Cardiac fibroblast (primary cell): ENCODE data around the gene PAPLN.

Experiments used
- DNase-seq, 2 donors: peaks; one replicate each; pipeline versions ENCODE4 v3.0.0 to v3.0.0-alpha.2; 2010; ENCODE audit warnings: low read depth in 2 of 2
- H3K4me3 ChIP-seq, 2 donors: replicated peaks in 1 of 2; 1 replicate in 1 of 2; 2 replicates in 1 of 2; pipeline ENCODE4 v1.5.1; 2011; ENCODE audit warnings: low read depth in 2 of 2, low read length in 2 of 2, mild to moderate bottlenecking in 2 of 2, moderate library complexity in 1 of 2
- TF ChIP-seq, protein P1 (sequence below): IDR thresholded peaks from one replicate; pipeline ENCODE4 v1.5.1; 2011; ENCODE audit warnings: low read depth, mild to moderate bottlenecking, low read length, inconsistent platforms

PAPLN gene

DNA sequence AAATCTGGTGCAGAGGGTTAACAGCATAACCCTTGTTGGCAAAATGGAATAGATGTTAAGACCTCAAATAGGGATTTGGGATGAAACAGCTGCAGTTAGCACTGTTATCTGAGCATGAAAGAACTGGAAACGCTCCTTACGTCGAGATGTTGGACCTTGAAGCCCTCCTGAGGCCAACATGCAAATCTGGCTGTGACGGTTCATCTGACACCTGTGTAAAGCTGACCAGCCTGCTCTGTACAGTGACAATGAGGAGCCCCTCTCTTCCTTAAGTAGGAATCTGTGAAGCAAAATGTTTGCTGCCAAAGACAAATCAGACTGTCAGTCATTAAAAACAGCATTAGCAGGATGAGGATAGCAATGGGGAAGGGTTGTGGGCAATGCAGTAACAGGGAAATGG is 36.5 kb downstream of the PAPLN start:
- no peak for DNase-seq
- H3K4me3 ChIP-seq: no peak overlapping the region
- TF ChIP-seq, protein P1, sequence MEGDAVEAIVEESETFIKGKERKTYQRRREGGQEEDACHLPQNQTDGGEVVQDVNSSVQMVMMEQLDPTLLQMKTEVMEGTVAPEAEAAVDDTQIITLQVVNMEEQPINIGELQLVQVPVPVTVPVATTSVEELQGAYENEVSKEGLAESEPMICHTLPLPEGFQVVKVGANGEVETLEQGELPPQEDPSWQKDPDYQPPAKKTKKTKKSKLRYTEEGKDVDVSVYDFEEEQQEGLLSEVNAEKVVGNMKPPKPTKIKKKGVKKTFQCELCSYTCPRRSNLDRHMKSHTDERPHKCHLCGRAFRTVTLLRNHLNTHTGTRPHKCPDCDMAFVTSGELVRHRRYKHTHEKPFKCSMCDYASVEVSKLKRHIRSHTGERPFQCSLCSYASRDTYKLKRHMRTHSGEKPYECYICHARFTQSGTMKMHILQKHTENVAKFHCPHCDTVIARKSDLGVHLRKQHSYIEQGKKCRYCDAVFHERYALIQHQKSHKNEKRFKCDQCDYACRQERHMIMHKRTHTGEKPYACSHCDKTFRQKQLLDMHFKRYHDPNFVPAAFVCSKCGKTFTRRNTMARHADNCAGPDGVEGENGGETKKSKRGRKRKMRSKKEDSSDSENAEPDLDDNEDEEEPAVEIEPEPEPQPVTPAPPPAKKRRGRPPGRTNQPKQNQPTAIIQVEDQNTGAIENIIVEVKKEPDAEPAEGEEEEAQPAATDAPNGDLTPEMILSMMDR: no peak

DNA sequence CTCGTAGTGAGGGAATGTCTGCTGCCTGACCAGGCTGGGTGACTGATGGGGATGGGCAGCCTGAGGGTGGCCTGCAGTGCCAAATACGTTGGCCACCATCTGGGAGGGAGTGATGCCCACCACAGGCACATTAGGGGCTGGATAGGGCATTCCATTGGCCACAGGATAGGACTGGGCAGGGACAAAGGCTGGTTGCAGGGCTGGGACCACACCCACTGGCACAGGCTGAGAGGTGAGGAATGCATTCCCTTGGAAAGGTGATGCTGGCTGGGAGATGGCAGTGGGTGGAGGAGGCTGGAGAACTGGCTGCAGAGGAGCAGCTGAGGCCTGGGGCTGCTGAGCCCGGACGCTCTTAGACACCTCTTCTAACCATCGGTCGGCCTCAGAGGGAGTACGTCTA is 39.5 kb downstream of the PAPLN start:
- DNase-seq: no peak
- no peak overlapping the region for H3K4me3 ChIP-seq
- TF ChIP-seq, protein P1: no peak

DNA sequence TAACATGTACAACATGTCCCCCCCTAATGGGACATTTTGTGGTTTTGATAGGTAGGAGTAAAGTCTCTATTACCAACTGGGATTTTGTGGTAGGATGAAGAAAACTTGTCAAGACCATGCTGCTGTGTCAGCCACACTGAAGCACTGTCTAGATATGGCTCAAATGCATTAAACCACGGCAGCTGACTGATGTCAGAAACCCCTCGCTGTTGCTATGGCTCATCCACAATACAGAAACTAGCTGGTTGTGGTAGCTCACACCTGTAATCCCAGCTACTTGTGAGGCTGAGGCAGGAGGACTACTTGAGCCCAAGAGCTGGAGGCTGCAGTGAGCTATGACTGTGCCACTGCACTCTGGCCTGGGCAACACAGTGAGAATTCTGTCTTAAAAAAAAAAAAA is 40.1 kb downstream of the PAPLN start:
- TF ChIP-seq, protein P1: no peak
- no peak for DNase-seq
- H3K4me3 ChIP-seq: no peak overlapping the region

DNA sequence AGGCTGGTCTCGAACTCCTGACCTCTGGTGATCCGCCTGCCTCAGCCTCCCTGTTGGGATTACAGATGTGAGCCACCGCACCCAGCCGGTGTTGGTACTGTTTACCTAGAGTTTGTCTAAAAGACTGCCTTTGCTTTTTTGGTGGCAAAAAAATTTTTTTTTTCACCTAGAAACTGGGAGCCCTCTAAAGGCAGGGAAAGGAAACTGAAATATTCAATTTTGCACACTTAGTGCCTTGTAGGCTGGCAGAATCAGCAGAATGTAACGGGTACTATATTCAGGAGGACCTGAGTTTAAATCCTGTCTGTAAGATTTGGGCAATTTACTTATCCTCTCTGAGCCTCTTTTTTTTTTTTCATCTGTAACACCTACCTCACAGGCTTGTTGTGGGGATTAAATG is 43.6 kb downstream of the PAPLN start:
- TF ChIP-seq, protein P1: no peak
- DNase-seq: no peak
- no peak overlapping the region for H3K4me3 ChIP-seq

DNA sequence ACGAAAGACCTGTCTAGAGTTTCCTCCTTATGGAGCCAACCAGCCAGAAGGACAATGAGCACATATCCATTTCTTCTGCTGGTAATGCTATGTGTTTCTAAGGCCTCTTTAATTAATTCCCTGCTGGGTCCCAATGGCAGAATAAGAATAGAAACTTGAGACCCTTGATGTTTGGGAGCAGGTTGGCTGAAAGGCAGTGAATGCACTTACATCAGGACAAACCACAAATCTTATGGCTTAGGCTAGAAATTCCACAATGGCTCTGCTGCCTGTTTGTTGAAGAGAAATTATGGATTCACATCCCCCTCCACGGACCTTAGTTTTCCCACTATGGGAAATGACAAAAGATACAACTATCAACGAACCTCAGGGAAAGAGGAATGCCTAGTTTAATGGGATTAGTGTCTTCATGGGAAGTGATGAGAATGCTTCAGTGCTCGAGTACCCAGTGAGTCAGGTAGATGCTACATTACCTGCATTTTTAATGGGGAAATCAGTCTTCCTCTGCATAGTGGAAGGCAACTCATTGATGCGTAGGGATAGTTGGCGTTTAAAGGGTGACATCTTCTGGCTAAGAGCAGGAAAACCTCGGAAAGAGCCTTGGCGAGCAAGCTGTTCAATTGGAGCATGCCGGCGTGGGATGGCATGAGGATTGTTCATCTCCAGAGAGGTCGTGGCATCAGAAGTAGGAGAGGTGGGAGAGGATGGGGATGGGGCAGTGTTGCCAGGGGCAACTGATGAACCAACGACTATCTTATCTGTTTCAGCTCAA is 46.5 kb downstream of the PAPLN start:
- TF ChIP-seq, protein P1: peak; percentile 0
- no peak overlapping the region for H3K4me3 ChIP-seq
- peak in 1 of 2 donors; percentile 58 for DNase-seq

DNA sequence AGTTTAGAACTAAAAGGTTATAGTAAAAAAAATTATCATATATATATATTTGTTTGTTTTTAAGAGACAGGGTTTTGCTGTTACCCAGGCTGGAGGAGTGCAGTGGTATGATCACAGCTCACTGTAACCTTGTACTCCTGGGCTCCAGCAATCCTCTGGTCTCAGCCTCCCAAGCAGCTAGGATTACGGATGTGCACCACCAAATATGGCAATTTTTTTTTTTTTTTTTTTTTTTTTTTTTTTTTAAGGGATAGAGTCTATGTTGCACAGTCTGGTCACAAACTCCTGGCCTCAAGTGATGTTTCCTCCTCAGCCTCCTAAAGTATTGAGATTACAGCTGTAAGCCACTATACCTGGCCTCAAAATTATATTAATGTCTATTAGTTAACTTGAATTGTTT is 48.7 kb downstream of the PAPLN start:
- DNase-seq: no peak
- TF ChIP-seq, protein P1: no peak
- no peak overlapping the region for H3K4me3 ChIP-seq

DNA sequence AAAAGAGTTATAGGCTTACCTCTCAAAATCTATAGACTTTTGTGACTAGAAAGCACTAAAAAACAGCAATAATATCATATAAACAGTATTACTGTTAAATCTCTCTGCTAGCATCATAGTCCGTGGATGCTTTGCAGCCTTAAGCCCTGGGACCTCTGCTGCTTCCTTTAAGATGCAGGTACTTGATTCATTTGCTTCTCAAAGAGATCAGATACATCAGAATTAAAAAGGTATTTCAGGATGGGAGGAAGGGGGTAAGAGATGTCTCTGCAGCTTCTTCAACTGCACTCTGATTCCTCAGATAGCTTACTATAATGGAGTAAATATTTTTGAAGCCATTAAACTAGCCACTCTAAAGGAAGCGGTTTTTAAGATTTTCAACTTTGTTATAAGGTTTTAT is 49.3 kb downstream of the PAPLN start:
- TF ChIP-seq, protein P1: no peak
- DNase-seq: no peak
- no peak overlapping the region for H3K4me3 ChIP-seq
